Activated CD4-positive, alpha-beta T cell treated with anti-CD3 and anti-CD28 coated beads, Interleukin-2, amount 10 ng/mL, durations not matched to agents 7 days and 5 days (primary cell): Measurements from ENCODE around the gene HOMER2. TPM values are rescaled to one million over a fixed set of nuclear protein-coding genes. Genes with fewer than 3 reads are reported as not detected.
"Not testable (repeated sequence)": the region's sequence is repeated elsewhere in the genome, so short reads cannot be mapped to it uniquely, and the experiment has no call there.

Experiments used
- CTCF ChIA-PET: fragments of 350-600 bp; sonication (Branson Sonifier 250); formaldehyde crosslinking; loops from one replicate; lab custom pipeline; 2021; ENCODE audit warnings: antibody characterized with exemption; lab: Charles Lee
- POLR2A ChIA-PET: fragments of 350-600 bp; sonication (Branson Sonifier 250); formaldehyde crosslinking; loops from one replicate; lab custom pipeline; 2021; ENCODE audit warnings: antibody characterized with exemption; lab: Charles Lee
- DNase-seq: peaks from one replicate; pipeline ENCODE4 v3.0.0-alpha.2; 2020
- H3K27ac Mint-ChIP-seq: one replicate; pipeline ENCODE4 v1.8.0; 2021; ENCODE audit warnings: mild to moderate bottlenecking, moderate library complexity, mixed read lengths
- H3K27me3 Mint-ChIP-seq: one replicate; pipeline ENCODE4 v1.8.0; 2021; ENCODE audit warnings: mixed read lengths
- H3K36me3 Mint-ChIP-seq: one replicate; pipeline ENCODE4 v1.8.0; 2021; ENCODE audit warnings: low read depth, mixed read lengths
- H3K4me1 Mint-ChIP-seq: one replicate; pipeline ENCODE4 v1.8.0; 2021; ENCODE audit warnings: mixed read lengths
- H3K4me3 Mint-ChIP-seq: one replicate; pipeline ENCODE4 v1.8.0; 2021; ENCODE audit warnings: mild to moderate bottlenecking, moderate library complexity, mixed read lengths
- H3K9me3 Mint-ChIP-seq: one replicate; pipeline ENCODE4 v1.8.0; 2021; ENCODE audit warnings: mixed read lengths
- total RNA-seq, 2 experiments: library from RNA; stranded (reverse); gene quantifications; one replicate each; pipeline ENCODE4 v1.2.3, GENCODE V29; 2021

Gene HOMER2
- total RNA-seq, 2 experiments from 2014 or later = 7.9 to 10.3 TPM

DNA sequence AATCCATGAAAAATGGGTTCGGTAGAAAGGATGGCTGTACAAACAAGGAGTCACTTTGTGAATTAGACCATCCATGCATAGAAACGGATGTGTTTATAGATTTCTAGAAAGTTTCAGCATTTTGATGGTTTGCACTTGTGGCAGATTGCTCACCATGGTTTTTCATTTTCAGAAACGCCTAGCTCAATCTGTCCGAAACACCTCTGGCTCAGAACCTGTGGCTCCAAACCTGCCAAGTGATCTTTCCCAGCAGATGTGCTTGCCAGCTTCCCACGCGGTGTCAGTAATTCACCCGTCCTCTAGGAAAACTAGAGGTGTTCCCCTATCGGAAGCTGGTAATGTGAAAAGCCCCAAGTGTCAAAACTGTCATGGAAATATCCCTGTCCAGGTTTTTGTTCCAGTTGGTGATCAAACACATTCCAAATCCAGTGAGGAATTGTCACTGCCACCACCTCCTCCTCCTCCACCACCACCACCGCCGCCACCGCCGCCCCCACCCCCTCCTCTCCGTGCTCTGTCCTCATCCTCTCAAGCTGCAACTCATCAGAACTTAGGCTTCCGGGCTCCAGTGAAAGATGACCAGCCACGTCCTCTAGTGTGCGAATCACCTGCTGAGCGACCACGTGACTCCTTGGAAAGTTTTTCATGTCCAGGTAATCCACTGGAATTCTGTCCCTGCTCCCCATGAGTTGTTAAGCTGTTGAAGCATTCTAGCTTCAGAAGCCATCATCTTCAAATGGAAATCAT lies 121.9 kb downstream of the HOMER2 start:
- Mint-ChIP-seq H3K36me3 (peaks cover 75% of the 10 kb centered on the region), H3K9me3 (no peaks in the 10 kb centered on the region), H3K4me3 (no peak overlapping the region), H3K4me1 (peaks cover 35% of the 10 kb centered on the region), H3K27ac (no peak overlapping the region), H3K27me3 (no peaks in the 10 kb centered on the region)
- no peak for DNase-seq
- POLR2A ChIA-PET = interaction anchor here (0.6 kb wide), 1 partner anchor 264 kb away, joined by 3 read pairs; no protein-coding TSS in a partner anchor
- CTCF ChIA-PET = interaction anchor here (0.6 kb wide), 1 partner anchor 10 kb away, joined by 3 read pairs; no protein-coding TSS in a partner anchor

DNA sequence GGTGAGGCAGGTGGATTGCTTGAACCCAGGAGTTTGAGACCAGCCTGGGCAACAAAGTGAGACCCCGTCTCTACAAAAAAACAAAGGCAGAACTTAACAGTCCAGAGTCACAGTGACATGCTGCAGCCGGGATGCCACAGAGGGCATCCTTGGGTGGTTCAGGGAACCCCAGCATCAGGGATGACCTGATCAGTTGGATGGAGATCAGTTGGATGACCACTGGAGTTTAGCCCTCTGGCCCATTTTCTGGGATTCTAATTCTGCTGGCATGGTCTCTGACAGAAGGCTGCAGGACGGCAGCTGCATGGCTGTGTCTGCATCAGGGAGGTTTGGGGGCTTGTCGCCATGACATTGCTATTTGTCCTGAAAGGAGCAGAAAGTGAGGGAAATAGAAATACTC lies 123.3 kb downstream of the HOMER2 start:
- DNase-seq = no peak
- Mint-ChIP-seq H3K4me1 (peaks cover 35% of the 10 kb centered on the region), H3K36me3 (peaks cover 77% of the 10 kb centered on the region), H3K4me3 (no peak overlapping the region), H3K27ac (no peak overlapping the region), H3K27me3 (no peaks in the 10 kb centered on the region), H3K9me3 (no peaks in the 10 kb centered on the region)
- ChIA-PET CTCF (interaction anchor here (0.8 kb wide), 1 partner anchor 157 kb away, joined by 3 read pairs; the partner anchor contains the start of gene RAMAC), POLR2A (no interaction called here)

DNA sequence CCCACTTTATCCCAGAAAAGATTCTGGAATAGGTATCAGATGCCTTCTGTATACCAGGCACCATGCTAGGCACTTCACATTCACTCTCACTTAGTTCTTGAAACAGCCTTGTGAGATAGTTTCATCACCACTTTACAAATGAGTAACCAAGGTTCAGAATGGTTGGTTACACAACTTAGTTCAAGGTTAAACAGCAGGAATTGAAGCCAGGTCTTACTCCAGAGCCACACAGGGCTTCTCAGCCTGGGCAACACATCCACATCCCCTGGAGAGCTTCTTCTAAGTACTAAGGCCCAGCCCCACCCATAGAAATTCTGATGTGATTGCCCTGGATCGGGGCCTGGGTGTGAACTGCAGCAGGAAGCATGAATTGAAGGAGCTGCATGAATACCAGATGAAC lies 124.4 kb downstream of the HOMER2 start:
- peaks cover 31% of the 10 kb centered on the region for H3K4me1 Mint-ChIP-seq
- peaks cover 68% of the 10 kb centered on the region for H3K36me3 Mint-ChIP-seq
- H3K27me3 Mint-ChIP-seq = no peaks in the 10 kb centered on the region
- ChIA-PET POLR2A (no interaction called here), CTCF (interaction anchor here (1.0 to 1.1 kb wide), 2 partner anchors 15 to 136 kb away, joined by 3 read pairs; no protein-coding TSS in a partner anchor)
- no peak for DNase-seq
- H3K27ac Mint-ChIP-seq = no peak overlapping the region
- H3K9me3 Mint-ChIP-seq = no peaks in the 10 kb centered on the region
- H3K4me3 Mint-ChIP-seq = no peak overlapping the region

DNA sequence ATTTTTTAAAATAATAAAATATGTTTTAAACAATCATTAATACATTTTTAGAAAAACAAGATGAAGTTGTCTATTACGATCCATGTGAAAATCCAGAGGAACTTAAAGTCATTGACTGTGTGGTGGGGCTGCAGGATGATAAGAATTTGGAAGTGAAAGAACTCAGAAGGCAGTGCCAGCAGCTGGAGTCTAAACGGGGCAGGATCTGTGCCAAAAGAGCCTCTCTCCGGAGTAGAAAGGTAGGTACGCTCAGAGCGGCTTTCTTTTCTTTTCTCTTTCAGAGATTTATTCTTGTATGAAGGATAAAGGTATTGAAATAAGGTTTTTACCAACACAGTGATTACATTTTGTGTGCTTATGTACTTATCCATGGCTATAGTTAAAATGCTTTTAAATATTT lies 129.5 kb downstream of the HOMER2 start:
- no peaks in the 10 kb centered on the region for H3K9me3 Mint-ChIP-seq
- H3K36me3 Mint-ChIP-seq = peaks cover 59% of the 10 kb centered on the region
- ChIA-PET POLR2A (no interaction called here), CTCF (no interaction called here)
- no peak for DNase-seq
- H3K27ac Mint-ChIP-seq = no peak overlapping the region
- H3K4me3 Mint-ChIP-seq = no peak overlapping the region
- no peaks in the 10 kb centered on the region for H3K27me3 Mint-ChIP-seq
- no peaks in the 10 kb centered on the region for H3K4me1 Mint-ChIP-seq

DNA sequence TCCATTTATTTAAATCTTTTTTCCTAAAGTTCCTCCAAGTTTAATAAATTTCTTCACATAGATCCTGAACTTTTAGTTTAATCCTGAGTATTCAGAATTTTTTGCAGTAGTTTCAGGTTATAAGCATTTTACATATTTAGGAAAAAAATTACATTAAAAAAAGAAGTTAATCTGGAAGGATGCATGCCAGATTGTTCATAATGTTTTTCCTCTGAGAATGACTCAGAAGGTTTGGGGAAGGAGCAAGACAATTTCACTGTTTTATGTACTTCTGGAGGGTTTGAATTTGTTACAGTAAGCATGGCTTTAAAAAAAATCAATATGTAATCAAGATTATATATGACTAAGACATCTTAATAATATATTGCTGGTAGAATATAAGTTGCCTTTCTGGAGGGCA lies 130.7 kb downstream of the HOMER2 start:
- H3K4me1 Mint-ChIP-seq, H3K4me3 Mint-ChIP-seq, H3K9me3 Mint-ChIP-seq, H3K27me3 Mint-ChIP-seq, DNase-seq, POLR2A ChIA-PET, H3K27ac Mint-ChIP-seq, CTCF ChIA-PET: not testable (repeated sequence)
- H3K36me3 Mint-ChIP-seq = peaks cover 58% of the 10 kb centered on the region

DNA sequence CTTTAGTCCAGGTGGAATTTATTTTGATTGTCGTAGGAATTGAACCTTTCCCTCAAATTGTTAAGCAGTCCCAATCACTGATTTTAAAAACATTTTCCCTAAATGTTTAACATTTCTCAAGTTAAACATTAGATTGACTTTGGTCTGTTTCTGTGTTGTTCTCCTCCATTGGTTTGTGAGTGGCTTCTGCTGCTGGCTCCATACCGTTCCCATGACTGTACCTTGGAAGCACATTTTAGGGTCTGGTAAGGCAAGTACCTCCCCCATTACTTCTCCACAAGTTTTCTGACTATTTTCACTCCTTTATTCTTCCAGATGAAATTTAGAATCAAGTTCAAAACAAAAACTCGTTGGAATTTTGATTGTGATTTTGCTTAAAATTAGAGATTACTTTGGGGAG lies 131.1 kb downstream of the HOMER2 start:
- H3K4me3 Mint-ChIP-seq, CTCF ChIA-PET, H3K9me3 Mint-ChIP-seq, H3K27ac Mint-ChIP-seq, DNase-seq, POLR2A ChIA-PET, H3K27me3 Mint-ChIP-seq, H3K4me1 Mint-ChIP-seq: not testable (repeated sequence)
- peaks cover 58% of the 10 kb centered on the region for H3K36me3 Mint-ChIP-seq

DNA sequence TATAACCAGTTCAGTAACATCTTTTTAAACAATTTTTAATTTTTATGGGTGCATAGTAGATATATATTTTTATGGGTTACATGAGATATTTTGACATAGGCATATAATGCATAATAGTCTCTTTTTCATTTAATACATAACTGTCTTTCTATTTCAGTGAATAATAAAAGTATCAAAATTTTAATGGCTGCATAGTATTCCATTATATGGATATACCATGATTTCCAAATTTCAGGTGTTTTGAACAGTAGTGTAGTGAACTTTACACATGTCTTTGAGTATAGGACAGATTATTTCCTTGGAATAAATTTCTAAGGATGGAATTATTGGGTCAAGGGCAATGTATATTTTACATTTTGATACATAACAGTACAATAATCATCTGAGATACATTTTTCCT lies 132.4 kb downstream of the HOMER2 start:
- CTCF ChIA-PET = no interaction called here
- Mint-ChIP-seq H3K27me3 (no peaks in the 10 kb centered on the region), H3K27ac (no peak overlapping the region), H3K9me3 (no peaks in the 10 kb centered on the region), H3K4me3 (no peak overlapping the region), H3K36me3 (peaks cover 58% of the 10 kb centered on the region), H3K4me1 (peaks cover 10% of the 10 kb centered on the region)
- POLR2A ChIA-PET = no interaction called here
- no peak for DNase-seq

DNA sequence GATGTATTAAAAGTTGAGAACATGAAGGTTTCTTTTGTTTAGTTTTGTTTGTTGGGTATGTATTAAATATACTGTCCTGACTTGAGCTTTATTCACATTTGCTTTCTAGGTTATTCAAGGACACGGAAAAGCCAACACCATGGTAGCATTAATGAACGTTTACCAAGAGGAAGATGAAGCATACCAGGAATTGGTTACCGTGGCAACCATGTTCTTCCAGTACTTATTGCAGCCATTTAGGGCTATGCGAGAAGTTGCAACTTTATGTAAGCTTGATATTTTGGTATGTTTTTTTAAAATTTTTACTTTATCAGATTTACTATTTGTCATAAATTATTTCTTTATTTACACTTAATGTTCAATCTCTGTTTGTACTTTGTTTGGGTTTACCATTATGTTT lies 139.5 kb downstream of the HOMER2 start:
- CTCF ChIA-PET = interaction anchor here (0.6 to 1.8 kb wide), 3 partner anchors 15 to 38 kb away, joined by 3 to 5 read pairs (median 3); no protein-coding TSS in a partner anchor
- no peak overlapping the region for H3K4me3 Mint-ChIP-seq
- peaks cover 49% of the 10 kb centered on the region for H3K36me3 Mint-ChIP-seq
- H3K27ac Mint-ChIP-seq = no peak overlapping the region
- no peak for DNase-seq
- H3K27me3 Mint-ChIP-seq = no peaks in the 10 kb centered on the region
- peaks cover 41% of the 10 kb centered on the region for H3K4me1 Mint-ChIP-seq
- no peaks in the 10 kb centered on the region for H3K9me3 Mint-ChIP-seq
- POLR2A ChIA-PET = no interaction called here

DNA sequence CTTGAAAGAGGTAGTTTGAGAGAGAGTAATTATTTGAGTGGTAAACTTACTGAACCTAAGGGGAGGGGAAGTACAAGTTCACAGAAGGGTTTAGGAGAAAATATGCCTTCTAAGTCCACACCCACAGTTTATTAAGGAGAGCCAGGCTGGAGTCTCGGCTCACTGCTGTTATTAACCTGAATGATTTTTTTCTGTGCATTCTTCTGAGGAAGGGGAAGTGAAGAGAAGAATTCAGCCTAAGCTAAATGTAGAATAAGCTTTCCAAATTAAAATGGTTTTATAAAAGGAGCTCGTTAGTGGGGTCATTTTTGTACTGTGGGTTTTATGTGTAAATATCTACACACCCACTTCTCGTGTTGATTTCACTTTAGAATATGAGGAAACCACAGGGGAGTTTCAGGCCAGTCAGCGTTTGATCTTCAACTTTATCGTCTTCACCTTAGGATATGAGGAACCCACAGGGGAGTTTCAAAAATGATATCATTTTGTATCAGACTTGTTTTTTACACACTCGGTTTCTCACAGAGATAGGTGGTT lies 141.6 kb downstream of the HOMER2 start:
- Mint-ChIP-seq H3K27ac (peak overlapping the region; percentile 95), H3K36me3 (peaks cover 37% of the 10 kb centered on the region), H3K4me1 (peaks cover 35% of the 10 kb centered on the region), H3K9me3 (no peaks in the 10 kb centered on the region), H3K27me3 (peaks cover 10% of the 10 kb centered on the region), H3K4me3 (peak overlapping the region; percentile 89)
- DNase-seq = peak; percentile 72
- ChIA-PET CTCF (interaction anchor here (1.0 to 2.4 kb wide), 3 partner anchors 11 to 200 kb away, joined by 3 to 7 read pairs (median 4); no protein-coding TSS in a partner anchor), POLR2A (interaction anchor here (0.6 to 1.1 kb wide), 2 partner anchors 22 to 387 kb away, joined by 3 read pairs; no protein-coding TSS in a partner anchor)

DNA sequence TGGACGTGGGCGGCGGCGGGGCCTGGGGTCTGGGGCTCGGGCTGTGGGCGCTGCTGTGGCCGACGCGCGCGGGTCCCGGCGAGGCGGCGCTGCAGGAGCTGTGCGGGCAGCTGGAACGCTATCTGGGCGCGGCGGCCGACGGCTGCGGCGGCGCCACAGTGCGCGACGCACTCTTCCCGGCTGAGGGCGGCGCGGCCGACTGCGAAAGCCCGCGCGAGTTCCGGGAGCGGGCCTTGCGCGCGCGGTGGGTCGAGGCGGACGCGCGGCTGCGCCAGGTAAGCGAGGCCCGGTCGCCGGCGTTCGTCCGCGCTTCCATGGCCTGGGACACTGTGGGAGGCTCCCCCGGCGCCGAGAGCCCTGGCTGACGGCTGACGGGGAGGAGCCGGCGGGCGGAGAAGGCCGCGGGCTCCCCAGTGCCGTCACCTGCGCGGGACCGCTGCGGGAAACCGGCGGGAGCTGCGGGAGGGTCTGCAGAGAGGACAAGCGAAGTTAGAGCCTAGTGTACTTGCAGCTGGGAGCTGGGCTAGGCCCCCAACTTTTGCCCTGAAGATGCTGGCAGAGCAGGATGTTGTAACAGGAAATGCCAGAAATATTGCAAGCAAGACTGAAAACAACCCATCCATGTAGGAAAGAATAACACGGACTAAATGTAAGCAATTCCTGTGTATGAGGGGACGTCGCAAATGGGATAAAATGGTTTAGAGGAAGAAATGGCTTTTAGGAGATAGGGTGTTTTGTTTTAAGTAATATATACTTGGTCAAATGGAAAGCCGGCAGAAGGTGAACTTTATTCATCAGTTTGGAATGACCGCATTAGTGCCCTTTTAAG lies 142.2 kb downstream of the HOMER2 start:
- Mint-ChIP-seq H3K4me1 (peaks cover 31% of the 10 kb centered on the region), H3K36me3 (peaks cover 30% of the 10 kb centered on the region), H3K27ac (peak overlapping the region; percentile 95), H3K9me3 (no peaks in the 10 kb centered on the region), H3K27me3 (peaks cover 13% of the 10 kb centered on the region), H3K4me3 (peak overlapping the region; percentile 89)
- CTCF ChIA-PET = interaction anchor here (1.0 to 2.4 kb wide), 3 partner anchors 10 to 23 kb away, joined by 3 to 7 read pairs (median 4); no protein-coding TSS in a partner anchor
- POLR2A ChIA-PET = interaction anchor here (1.1 kb wide), 1 partner anchor 23 kb away, joined by 3 read pairs; no protein-coding TSS in a partner anchor
- DNase-seq = peak; percentile 36

DNA sequence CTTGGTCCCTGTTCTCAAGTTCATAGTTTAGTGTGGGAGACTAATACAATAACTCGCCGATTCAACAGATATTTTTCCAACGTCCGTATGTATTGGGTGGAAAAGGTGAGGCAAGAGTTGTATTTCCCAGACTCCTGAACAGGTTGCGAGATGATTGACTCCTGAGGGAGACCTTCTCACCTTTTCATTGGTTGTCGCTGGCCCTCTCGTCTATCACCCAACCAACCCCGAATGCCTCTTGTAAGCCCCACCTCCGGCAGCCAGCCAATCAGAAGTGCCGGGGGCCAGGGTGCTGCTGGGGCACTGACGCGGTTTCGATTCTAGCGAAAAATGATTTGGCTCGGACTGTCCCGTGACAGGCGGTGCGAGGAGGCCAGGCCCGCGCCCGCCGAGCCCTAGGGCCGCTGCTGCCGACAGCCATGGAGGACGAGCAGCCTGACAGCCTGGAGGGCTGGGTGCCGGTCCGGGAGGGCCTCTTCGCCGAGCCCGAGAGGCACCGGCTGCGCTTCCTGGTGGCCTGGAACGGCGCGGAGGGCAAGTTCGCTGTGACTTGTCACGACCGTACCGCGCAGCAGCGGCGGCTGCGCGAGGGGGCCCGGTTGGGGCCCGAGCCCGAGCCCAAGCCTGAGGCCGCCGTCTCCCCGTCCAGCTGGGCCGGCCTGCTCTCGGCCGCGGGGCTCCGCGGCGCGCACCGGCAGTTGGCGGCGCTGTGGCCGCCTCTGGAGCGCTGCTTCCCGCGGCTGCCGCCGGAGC lies 143.0 kb downstream of the HOMER2 start, which contains the start of gene WHAMM:
TSS of gene WHAMM (plus strand) at position 321 of the 753 bp plus-strand sequence. CDS start at position 420, 99 bp downstream.
- H3K4me3 Mint-ChIP-seq = peak within 1 kb of the TSS; percentile 89
- peak; percentile 97 for DNase-seq
- H3K27me3 Mint-ChIP-seq = peaks cover 19% of the 10 kb centered on the region
- CTCF ChIA-PET = interaction anchor here (0.5 to 2.4 kb wide), 5 partner anchors 9 to 101 kb away, joined by 3 to 7 read pairs (median 4); no protein-coding TSS in a partner anchor
- H3K9me3 Mint-ChIP-seq = no peaks in the 10 kb centered on the region
- POLR2A ChIA-PET = interaction anchor here (0.6 to 0.7 kb wide), 2 partner anchors 11 to 66 kb away, joined by 3 to 7 read pairs; no protein-coding TSS in a partner anchor
- H3K4me1 Mint-ChIP-seq = peaks cover 31% of the 10 kb centered on the region
- H3K27ac Mint-ChIP-seq = peak within 1 kb of the TSS; percentile 95
- peaks cover 27% of the 10 kb centered on the region for H3K36me3 Mint-ChIP-seq
